ENCODE results near the gene GPR139.

GPR139 gene

DNA sequence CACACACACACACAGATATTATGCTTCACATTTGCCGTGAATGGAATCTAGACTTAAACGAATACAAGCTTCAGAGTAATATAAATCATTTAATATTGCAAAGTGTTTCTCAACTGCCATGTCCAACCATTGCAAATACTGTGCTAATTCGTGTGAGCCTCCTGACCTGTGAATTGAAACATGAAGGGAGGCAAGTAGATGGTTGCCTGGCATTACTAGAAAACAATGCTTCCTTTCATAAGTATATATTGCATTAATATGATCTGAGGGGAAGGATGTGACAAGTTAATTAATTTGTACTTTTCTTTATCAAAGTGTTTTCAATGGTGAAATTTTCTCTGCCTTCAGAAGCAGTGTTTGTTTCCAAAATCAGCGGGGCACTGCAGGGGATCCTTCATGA is 25.7 kb upstream of the GPR139 start:
- POLR2A ChIA-PET = no interaction called here
- Histone ChIP-seq H3K4me1 (ENCODE audit: control insufficient read depth, insufficient read depth, low read length) (no peaks in the 10 kb centered on the region), H3K9me3 (ENCODE audit: control insufficient read depth, insufficient read depth, low read depth, low read length) (no peaks in the 10 kb centered on the region), H3K27ac (ENCODE audit: extremely low read depth, low read depth, low read length) (no peak overlapping the region), H3K4me3 (ENCODE audit: low read depth, low read length) (no peak overlapping the region), H3K36me3 (ENCODE audit: control insufficient read depth in 2 of 2, insufficient read depth in 1 of 2, low read length in 2 of 2) (no peaks in the 10 kb centered on the region)
- no peak for TF ChIP-seq ZBTB48 (tag by site-specific recombination; IDR thresholded peaks at IDR 0.05)
- no peak for TF ChIP-seq ZNF324 (tag by site-specific recombination; IDR thresholded peaks at IDR 0.05)
- TF ChIP-seq ZNF501 (tag by site-specific recombination; IDR thresholded peaks at IDR 0.05) = no peak
- TF ChIP-seq ZNF266 (tag by site-specific recombination; IDR thresholded peaks at IDR 0.05; ENCODE audit: low read depth) = no peak
- TF ChIP-seq MEIS1 (CRISPR knock-in tag; IDR thresholded peaks at IDR 0.05; ENCODE audit: borderline replicate concordance) = no peak
- no peak for TF ChIP-seq TSHZ1 (tag by site-specific recombination; IDR thresholded peaks at IDR 0.05; ENCODE audit: borderline replicate concordance)
- TF ChIP-seq, protein P1, sequence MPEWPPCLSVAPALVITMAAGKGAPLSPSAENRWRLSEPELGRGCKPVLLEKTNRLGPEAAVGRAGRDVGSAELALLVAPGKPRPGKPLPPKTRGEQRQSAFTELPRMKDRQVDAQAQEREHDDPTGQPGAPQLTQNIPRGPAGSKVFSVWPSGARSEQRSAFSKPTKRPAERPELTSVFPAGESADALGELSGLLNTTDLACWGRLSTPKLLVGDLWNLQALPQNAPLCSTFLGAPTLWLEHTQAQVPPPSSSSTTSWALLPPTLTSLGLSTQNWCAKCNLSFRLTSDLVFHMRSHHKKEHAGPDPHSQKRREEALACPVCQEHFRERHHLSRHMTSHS (tag by site-specific recombination; IDR thresholded peaks at IDR 0.05) = no peak
- TF ChIP-seq ZBTB11 (tag by site-specific recombination; conservative IDR thresholded peaks at IDR 0.05; ENCODE audit: low read depth) = no peak
- no peak for TF ChIP-seq ZNF140 (tag by site-specific recombination; IDR thresholded peaks at IDR 0.05)
- no peak for TF ChIP-seq OVOL3 (tag by site-specific recombination; IDR thresholded peaks at IDR 0.05)
- no peak for TF ChIP-seq PRDM4 (tag by site-specific recombination; IDR thresholded peaks at IDR 0.05)
- TF ChIP-seq ZNF112 (tag by site-specific recombination; IDR thresholded peaks at IDR 0.05) = no peak
- TF ChIP-seq ZNF473 (tag by site-specific recombination; IDR thresholded peaks at IDR 0.05) = no peak
- TF ChIP-seq ZNF302 (tag by site-specific recombination; IDR thresholded peaks at IDR 0.05; ENCODE audit: low read depth) = no peak
- no peak for TF ChIP-seq GLIS2 (tag by site-specific recombination; IDR thresholded peaks at IDR 0.05)
- TF ChIP-seq ZFP37 (tag by site-specific recombination; IDR thresholded peaks at IDR 0.05) = no peak
- no peak for TF ChIP-seq ZNF677 (tag by site-specific recombination; IDR thresholded peaks at IDR 0.05)
- TF ChIP-seq, protein P2, sequence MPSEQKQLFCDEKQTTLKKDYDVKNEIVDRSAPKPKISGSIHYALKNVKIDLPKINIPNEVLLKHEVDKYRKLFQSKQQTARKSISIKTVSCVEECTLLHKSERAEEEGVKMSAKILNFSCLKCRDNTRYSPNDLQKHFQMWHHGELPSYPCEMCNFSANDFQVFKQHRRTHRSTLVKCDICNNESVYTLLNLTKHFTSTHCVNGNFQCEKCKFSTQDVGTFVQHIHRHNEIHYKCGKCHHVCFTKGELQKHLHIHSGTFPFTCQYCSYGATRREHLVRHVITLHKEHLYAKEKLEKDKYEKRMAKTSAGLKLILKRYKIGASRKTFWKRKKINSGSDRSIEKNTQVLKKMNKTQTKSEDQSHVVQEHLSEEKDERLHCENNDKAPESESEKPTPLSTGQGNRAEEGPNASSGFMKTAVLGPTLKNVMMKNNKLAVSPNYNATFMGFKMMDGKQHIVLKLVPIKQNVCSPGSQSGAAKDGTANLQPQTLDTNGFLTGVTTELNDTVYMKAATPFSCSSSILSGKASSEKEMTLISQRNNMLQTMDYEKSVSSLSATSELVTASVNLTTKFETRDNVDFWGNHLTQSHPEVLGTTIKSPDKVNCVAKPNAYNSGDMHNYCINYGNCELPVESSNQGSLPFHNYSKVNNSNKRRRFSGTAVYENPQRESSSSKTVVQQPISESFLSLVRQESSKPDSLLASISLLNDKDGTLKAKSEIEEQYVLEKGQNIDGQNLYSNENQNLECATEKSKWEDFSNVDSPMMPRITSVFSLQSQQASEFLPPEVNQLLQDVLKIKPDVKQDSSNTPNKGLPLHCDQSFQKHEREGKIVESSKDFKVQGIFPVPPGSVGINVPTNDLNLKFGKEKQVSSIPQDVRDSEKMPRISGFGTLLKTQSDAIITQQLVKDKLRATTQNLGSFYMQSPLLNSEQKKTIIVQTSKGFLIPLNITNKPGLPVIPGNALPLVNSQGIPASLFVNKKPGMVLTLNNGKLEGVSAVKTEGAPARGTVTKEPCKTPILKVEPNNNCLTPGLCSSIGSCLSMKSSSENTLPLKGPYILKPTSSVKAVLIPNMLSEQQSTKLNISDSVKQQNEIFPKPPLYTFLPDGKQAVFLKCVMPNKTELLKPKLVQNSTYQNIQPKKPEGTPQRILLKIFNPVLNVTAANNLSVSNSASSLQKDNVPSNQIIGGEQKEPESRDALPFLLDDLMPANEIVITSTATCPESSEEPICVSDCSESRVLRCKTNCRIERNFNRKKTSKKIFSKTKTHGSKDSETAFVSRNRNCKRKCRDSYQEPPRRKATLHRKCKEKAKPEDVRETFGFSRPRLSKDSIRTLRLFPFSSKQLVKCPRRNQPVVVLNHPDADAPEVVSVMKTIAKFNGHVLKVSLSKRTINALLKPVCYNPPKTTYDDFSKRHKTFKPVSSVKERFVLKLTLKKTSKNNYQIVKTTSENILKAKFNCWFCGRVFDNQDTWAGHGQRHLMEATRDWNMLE (tag by site-specific recombination; conservative IDR thresholded peaks at IDR 0.05; ENCODE audit: low read depth) = no peak
- TF ChIP-seq ZSCAN5A (tag by site-specific recombination; IDR thresholded peaks at IDR 0.05) = no peak
- TF ChIP-seq FEZF1 (tag by site-specific recombination; IDR thresholded peaks at IDR 0.05) = no peak
- CTCF ChIA-PET = no interaction called here
